NOMO-1 treated with DMSO at 0.1 percent for 48 hours (cell line): ENCODE results near the gene CXorf51A.
"Not testable (repeated sequence)": the region's sequence is repeated elsewhere in the genome, so short reads cannot be mapped to it uniquely, and the experiment has no call there.

Experiments
- DNase-seq: peaks from one replicate; lab custom pipeline; 2025; ENCODE audit not compliant: unreplicated experiment; lab: John Stamatoyannopoulos, UW

Gene CXorf51A

DNA sequence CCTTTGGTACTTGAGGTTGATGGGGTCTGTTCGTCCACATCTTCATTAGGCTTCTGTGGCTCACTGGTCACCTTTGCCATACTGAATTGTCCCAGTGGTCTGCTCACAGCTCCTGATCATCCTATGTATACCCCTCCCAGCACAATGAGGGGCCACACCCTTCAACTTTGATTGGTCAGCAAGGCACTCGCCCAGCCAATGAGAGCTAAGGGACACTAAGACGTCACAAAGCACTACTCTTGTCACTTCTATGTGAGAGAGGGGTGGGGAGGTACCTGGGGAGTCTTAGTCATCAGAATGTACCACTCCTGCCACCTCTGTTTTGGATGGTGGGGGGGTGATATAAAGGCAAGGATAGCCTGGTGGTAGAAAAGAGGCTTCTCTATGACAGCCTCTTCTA, at the start of gene CXorf51A:
CXorf51A (minus strand) TSS at position 101 of the 400 bp plus-strand sequence; CDS start at position 80, 21 bp downstream.
- DNase-seq = not testable (repeated sequence)

- no peak for DNase-seq
These were observed 49.0 kb upstream of the CXorf51A start for GRCh38 chrX:146863566-146863965.

GRCh38 chrX:146854281-146854680, 39.7 kb upstream of the CXorf51A start:
- no peak for DNase-seq

DNA sequence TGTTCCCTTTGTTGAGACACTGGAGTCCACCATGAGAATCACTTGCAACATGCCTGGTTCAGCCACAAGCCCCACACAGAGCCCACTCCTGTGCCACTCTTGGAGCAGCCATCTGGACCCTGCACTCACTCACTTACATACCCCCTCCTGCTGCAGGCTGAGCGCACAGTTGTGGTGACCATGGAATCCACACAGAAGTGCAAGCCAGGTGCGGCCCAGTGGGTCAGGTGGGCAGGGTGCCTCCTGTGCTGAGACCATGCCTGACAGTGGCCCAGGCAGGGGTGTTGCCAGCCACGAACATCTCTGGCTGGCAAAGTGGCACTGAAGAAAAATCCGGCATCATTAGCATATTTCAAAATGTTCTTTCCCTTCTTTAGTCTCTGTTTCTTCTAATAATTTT, 17.4 kb upstream of the CXorf51A start:
- no peak for DNase-seq

- not testable (repeated sequence) for DNase-seq
These were observed 5.1 kb downstream of the CXorf51A start, which contains the start of gene CXorf51B for GRCh38 chrX:146809471-146809870. Gene CXorf51B (plus strand): TSS chrX:146809771. CDS start chrX:146809792, 21 bp downstream.
